Measurements from ENCODE around the gene PBXIP1.
"Not testable (repeated sequence)": the region's sequence is repeated elsewhere in the genome, so short reads cannot be mapped to it uniquely, and the experiment has no call there.

The PBXIP1 gene

DNA sequence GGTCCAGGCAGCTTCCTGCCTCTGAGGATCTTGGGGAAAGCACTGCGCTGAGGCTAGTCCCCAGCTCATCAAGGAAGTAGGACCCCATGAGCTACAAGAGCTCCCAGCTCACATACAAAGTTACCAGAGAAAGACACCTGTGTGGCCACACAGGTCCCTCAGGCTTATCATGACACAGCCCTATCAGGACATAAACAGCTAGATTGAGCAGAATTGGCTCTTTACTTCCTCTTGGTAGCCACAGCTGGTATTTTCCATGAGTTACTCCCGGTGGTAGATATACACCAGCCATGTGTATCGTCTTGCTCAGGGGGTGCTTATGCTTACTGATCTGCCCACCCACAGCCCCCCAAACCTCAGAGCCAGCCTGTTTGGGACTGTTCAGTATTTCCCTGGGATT is 38.7 kb upstream of the PBXIP1 start:
- DNase-seq = no peak

DNA sequence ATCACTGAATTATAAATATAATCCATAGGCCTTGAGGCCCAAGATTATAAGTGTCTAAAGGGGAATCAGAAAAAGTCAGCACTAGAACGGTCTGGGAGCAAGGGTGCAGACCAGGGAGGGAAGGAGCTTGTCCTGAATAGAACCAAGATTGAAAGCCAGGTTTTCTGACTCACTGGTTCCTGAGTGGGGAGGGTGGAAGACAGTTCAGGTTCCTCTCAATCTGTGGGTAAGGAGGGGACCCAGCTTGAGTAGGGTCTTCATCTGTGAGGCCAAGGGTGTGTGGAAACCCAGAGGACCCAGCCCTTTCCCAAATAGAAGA is 38.3 kb upstream of the PBXIP1 start:
- DNase-seq = no peak

DNA sequence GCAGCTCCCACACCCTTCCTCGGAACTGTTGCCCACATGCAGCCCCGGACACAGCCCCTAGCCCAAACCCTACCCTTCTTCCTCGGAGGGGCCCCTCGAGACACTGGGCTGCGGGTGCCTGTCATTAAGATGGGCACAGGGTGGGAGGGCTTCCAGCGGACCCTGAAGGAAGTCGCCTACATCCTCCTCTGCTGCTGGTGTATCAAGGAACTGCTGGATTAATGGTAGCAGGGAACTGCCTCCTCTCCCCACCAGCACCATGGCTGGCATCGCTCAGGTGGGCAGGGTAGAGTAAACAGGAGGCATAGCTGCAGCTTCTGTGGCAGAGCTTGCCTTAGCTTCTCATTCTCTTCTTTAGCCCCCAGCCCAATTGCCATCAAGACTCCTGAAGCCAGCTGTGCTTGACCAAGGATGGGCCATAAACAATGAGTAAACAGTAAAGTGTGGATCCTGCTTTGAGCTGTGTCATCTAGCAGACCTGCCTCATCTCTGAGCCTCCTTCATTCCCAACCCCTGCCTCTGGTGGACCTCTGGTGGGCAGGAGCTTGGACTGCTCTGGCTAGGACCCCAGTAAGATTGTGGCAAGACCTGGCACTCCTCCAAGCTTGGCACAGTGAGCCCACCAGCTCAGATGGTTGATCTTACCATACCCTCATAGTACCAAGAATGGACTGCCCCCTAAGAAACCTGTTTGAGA is 37.8 kb upstream of the PBXIP1 start, which contains the start of gene LENEP:
TSS of gene LENEP (plus strand) at position 15 of the 697 bp plus-strand sequence. CDS start at position 37, 22 bp downstream.
- no peak for DNase-seq

DNA sequence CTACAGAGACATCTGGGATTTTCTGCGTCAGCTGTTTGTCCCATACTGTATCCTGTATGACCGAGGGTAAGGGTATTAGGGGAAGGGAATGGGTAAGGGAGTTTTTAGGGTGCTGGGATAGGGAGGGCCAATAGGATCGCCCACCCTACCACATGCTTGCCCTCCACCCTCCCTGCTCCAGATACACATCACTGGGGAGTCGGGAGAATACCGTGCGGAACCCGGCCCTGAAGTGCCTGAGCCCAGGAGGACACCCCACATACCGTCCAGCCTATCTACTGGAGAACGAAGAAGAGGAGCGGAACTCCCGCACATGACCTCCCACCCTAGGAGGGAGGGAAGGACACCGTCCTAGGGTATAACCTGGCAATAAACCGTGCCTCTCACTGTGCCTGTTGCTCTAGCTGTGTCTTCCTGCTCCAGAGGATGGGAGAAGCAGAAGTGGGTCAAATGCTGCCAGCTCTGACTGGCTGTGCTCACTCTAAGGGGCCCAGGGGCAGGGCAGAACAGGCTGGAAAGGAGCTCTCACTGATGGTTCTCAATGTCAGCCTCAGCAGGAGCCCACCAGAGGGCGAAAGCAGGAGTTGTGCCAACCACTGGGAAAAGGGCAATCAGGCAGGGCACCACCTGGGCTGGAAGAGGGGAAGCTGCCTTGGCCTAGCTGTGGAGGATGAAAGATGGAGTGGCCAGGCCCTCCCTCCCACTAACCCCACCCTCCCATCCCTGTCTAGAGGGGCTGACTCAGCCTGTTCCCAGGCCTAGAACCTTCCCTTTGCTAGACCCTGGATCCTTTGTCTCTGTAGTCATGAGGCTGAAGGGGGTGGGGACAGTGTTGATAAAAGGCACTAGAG is 37.0 kb upstream of the PBXIP1 start:
- no peak for DNase-seq

DNA sequence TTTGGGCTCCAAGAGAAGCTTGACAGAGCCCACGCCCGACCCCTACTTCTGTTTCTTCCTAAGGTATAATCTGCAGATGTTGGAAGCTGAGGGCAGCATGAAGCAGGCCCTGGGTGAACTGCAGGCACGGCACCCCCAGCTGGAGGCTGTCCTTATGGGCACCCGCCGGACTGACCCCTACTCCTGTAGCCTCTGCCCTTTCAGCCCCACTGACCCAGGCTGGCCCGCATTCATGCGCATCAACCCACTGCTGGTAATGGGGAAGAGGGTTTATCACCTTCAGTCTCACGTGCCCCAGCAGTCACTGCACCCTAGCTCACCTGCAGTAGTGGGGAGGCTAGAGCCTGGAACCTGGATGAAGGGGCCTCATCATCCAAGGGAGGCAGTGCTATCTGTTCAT is 34.4 kb upstream of the PBXIP1 start:
- no peak for DNase-seq

DNA sequence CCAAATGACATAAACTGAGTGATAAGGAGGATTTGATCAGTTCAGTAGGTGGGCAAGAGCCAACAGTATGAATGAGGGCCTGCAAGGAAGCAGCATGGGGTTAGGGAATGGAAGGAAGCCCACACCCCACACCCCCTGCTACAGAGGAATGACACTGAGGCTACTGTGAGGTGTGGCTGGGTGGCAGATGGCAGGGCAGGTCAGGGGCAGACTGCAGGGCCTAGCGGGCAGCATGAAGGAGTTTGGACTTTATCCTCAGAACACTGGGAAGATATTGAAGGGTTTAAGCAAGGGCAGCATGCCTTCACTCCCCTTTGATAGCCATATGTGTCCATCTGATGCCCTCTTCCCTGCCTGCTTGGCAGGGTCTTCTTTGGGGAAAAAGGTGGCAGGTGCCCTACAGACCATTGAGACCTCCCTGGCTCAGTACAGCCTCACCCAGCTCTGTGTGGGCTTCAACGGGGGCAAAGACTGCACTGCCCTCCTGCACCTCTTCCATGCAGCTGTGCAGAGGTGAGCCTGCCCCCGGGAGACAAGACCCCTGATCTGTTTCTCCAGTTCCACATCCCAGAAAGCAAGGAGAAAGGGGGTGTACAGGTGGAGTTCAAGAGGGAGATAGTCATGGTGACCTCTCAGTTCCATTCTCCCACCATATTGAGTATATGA is 33.4 kb upstream of the PBXIP1 start:
- DNase-seq = no peak

DNA sequence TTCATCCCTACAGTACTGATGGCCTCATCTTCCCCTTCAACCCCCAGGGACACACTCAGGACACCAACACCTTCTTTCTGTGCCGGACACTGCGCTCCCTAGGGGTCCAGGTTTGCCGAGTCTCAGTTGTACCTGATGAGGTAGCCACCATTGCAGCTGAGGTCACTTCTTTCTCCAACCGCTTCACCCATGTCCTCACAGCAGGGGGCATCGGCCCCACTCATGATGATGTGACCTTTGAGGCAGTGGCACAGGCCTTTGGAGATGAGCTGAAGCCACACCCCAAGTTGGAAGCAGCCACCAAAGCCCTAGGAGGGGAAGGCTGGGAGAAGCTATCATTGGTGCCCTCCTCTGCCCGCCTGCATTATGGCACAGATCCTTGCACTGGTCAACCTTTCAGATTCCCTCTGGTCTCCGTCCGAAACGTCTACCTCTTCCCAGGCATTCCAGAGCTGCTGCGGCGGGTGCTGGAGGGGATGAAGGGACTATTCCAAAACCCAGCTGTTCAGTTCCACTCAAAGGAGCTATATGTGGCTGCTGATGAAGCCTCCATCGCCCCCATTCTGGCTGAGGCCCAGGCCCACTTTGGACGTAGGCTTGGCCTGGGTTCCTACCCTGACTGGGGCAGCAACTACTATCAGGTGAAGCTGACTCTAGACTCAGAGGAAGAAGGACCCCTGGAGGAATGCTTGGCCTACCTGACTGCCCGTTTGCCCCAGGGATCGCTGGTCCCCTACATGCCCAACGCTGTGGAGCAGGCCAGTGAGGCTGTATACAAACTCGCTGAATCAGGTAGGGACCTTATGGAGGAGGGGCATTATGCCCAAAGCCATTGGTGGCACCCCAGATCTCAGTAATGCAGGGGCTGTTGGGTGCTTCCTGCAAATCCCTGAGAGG is 32.4 kb upstream of the PBXIP1 start:
- DNase-seq = no peak

DNA sequence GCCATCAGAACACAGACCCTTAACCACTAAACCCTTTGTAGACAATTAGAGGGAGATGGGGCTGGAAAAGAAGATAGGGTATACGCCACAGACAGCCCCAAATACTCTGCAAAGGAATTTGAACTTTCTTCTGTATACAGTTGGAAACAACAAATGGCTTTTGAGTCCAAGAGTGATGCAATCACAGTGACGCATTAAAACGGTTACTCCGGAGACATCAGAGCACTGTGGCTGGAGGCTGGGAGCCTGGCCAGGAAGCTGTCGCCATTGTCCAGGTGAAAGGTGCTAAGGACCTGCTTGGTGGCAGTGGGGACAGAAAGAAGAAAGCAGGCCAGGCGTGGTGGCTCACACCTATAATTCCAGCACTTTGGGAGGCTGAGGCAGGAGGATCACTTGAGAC is 31.4 kb upstream of the PBXIP1 start:
- no peak for DNase-seq

DNA sequence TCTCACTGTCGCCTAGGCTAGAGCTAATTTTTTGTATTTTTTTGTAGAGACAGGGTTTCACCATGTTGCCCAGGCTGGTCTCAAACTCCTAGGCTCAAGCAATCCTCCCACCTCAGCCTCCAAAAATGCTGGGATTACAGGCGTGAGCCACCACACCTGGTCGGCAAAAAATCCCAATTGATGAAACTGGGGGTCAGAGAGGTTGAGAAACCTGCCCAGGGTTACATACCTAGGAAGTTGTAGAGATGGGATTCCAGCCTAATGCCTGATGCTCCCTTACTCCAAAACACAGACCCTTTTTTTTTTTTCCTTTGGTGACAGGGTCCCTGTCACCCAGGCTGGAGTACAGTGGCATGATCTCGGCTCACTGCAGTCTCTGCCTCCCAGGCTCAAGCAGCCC is 30.8 kb upstream of the PBXIP1 start:
- DNase-seq = not testable (repeated sequence)

DNA sequence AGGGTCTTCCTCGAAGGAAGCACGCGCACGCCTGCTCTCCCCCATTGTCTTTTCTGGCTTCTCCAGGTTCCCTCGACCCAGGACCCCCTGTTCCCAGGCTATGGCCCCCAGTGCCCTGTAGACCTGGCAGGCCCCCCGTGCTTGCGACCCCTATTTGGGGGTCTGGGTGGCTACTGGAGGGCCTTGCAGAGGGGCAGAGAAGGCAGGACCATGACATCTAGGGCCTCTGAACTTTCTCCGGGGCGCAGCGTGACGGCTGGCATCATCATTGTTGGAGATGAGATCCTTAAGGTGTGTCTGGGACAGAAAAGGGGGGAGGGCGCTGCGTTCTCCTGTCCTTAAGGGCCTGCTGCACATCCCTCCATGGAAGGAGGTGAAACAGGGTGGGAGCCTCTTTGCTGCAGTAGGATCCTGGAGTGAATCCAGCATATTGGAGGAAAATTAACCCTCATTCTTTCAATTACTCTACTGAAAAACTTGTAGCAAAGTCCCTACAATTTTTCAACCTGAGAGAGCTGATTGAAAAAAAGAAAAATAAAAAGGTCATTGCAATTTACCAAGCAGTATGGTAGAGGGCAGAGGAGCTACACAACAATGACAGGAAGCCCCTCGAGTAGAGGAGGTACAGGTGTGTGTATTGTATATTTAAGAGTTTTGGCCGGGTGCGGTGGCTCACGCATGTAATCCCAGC is 28.0 kb upstream of the PBXIP1 start:
- no peak for DNase-seq

DNA sequence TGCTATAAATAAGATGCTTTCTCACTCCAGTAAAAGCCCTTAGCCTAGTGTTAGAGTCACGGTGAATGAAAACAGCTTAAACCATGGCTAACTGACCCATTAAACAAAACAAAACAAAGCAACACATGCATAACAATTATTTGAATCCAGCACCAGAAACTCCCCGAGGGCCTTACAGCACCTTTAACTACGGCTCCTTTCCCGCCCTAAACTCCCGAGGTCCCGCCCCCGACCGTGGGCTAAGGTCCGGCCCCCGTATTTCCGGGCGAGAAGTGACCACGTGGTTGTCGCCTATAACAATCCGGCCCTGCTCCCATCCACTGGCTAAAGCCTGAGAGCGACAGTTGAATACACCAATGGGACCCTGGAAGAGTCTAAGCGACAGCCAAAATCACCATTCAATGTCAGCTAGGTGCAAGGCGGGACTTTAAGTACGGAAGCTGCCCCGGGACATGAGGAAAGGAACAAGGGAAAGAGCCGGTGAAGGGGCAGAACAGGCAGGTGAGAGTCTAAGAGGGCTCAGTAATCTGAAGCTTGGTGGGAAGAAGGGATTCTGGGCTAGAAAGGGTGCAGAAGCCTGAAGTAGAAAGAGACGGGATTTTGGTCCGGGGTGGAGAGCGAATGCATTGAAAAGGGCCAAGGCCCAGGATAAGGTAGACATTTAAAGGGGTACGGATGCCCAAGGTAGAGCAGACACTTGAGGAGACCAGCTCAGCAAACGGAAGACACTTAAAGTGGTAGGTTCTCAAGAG is 27.2 kb upstream of the PBXIP1 start, which contains the start of gene FLAD1:
TSS of gene FLAD1 (plus strand) at position 448 of the 752 bp plus-strand sequence. CDS start 351 bp downstream, outside the sequence.
- DNase-seq = peak; percentile 96

DNA sequence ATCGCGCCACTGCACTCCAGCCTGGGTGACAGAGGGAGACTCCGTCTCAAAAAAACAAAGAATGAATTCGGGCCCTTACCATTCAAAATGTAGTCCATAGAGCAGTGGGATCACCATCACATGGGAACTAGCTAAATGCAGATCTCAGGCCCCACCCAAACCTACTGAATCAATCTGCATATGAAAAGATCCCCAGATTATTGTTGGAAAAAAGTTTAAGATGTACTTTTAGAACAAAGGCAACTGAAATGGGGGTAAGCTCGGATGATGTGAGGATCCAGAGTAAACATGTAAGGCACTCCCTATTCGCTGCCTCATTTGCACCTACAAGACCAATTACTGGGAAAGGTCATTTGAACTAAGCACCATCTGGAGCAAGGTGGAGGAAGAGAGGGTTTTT is 26.4 kb upstream of the PBXIP1 start:
- no peak for DNase-seq

DNA sequence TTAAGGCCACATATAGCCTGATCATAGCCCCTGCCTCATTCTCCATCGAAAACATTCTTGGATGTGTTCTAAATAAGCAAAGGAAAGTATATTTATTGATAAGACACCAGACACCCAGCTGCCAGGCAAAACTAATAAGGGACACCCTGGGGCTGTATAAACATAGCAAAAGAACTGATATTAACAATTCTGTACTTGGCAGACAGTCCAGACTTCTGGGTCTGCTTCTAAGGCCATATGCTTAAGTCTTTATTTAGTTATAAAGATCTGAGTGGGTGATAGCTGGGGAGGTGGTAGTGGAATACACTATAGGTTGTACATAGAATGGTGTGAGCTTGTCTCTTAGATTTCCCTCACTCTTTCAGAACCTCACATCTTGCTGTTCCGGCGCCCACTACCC is 22.5 kb upstream of the PBXIP1 start:
- no peak for DNase-seq

DNA sequence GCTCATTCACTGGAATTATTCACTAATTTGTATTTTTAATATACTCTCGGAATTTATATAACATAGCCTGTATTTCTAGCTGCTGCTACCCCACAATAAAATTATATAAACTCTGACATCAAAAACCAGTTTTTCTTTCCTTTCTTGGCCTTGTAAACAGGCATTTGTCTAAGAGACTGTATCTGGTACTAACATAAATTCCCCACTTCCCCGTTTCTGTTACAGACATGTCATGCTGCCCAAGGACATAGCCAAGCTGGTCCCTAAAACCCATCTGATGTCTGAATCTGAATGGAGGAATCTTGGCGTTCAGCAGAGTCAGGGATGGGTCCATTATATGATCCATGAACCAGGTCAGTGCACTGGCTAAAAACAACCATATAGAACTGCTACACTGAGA is 21.9 kb upstream of the PBXIP1 start:
- DNase-seq = not testable (repeated sequence)

DNA sequence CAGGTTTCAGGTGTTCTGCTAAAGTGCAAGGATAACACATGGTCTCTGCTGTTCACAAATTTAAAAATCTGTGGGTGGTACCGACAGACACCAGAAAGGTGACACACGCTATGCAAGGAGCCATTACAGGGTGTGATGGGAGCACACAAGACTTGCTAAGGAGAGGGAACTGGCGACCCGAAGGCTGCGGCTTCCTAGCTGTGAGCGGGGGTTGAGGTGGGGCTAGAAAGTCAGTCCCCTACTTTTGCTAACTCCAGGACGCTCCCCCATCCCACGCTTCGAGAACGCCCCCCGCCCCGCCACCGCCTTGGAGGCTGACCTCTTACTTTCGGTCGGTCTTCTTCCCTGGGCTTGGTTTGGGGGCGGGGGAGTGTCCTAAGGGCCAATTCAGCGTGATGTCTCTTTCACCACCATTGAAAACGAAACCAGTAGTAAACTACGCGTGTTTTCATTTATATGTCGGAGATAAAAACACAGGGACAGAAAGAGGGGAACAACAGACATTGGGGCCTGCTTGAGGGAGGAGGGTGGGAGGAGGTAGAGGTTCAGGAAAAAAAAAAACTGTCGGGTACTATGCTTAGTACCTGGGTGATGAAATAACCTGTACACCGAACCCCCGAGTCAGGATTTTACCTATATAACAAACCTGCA is 19.6 kb upstream of the PBXIP1 start:
- peak; percentile 52 for DNase-seq

DNA sequence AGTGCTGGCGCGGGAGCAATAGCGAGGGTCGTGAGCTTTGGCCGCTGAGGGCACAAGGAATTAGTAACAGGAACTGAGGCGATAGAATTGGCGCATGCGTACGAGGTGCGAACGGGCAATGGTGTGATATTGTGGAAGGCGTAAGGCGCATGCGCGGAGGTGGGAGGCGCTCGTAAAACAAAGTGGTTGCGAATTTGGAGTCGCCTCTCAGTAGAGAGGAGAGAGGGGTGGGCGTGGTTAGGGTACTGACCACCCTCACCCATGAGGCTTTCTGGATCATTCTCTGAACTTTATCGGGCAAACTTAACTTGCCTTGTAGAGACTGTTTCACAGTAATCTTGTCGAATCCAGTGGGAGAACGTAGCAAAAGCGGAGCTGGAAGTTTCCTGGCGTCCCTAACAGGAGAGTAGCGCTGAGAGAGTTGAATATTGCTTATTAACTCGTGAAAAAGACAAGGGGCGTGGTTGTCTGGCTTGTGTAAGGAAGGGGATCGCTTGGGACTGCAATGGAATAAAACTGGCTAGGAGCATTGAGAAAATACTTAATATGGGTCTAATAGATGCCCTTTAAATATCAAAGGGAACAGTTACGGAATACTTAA is 19.0 kb upstream of the PBXIP1 start:
- peak; percentile 95 for DNase-seq

DNA sequence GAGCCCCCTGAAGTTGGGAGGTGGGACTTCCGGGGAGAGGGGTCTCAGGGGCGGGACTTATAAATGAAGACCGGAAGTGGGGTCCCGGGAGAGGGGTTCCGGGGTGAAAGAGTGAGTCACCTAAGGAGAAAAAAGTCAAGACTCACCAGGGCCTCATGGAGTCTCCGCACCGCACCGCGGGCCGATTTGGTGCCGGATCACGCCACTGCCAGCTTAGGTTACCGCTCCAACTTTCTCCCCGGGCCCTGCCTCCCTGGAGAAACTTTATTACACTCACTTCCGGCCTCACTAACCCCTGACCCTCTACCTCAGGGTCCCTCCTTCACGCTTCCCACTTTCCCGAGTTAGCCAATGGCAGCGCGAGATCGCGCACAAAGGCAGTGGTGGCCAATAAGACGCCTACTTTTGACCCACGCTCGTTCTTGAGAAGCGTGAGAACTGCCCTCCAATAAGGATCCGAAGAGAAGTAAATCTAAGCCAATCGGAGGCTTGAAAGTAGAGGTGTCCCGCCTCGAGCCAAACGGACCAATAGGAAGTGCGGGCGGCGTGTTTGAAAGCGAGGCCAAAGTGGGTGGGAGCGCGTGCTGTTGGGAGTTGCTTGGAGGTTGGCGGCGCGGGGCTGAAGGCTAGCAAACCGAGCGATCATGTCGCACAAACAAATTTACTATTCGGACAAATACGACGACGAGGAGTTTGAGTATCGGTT is 18.4 kb upstream of the PBXIP1 start, which contains the start of gene CKS1B:
TSS of gene CKS1B (plus strand) at position 580 of the 706 bp plus-strand sequence. CDS start at position 645, 65 bp downstream.
- peak; percentile 99 for DNase-seq

DNA sequence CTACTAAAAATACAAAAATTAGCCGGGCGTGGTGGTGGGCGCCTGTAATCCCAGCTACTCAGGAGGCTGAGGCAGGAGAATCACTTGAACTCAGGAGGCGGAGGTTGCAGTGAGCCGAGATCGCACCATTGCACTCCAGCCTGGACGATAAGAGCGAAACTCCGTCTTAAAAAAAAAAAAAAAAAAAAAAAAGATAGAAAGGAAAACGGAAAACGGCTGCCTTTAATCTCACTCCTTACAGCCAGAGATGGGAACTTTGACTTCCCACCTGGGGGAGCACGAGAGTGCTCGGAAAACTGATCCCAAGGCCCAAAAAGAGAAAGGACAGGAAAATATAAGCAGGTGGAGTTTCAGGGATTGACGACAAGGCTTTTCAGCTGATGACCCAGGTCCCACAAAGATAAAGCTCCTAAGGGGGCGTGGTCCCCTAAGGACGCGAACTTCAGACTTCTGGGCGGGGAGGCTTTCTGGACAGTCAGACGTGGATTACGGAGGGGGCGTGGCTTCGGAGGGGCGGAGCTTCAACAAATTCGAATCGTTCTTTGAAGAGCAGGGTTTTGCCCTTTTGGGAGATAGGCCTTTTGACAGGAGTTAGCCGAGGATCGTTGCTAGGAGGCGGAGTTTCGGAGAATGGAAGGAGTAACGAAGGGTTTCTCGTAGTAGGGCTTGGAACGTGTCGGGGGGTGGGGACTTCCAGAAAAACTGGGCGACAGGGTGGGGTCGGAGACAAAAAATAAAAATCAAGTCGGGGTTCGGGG is 17.6 kb upstream of the PBXIP1 start:
- peak; percentile 92 for DNase-seq
